ENCODE data around the gene SAMD5. TPM values are rescaled to one million over a fixed set of nuclear protein-coding genes. Genes with fewer than 3 reads are reported as not detected.

Gene SAMD5
- total and polyA plus RNA-seq, 9 donors: 1.8 to 5.8 (median 2.2) TPM

DNA sequence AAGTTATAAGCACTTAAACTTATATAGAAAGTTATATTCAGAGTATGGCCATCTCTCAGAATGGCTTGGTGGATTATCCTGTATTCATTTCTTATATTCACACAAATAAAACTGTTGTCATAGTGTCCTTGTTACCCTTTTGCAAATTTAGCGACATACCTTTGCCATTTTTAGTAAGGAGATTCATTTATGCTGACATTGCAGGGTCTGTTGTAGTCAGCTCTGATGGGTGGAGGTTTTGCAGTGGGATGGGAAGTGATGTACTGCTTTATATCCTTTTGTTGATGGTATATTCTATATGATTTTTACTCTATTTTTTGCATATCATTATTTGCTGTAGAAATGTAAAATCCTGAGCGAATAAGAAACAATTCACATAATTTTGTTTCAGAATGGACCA is 35.9 kb downstream of the SAMD5 start:
- no peak overlapping the region for H3K27ac ChIP-seq (ENCODE audit: low read length)
- no peak overlapping the region for H3K4me3 ChIP-seq (ENCODE audit: low read length)
- peaks cover 6% of the 10 kb centered on the region for H3K9me3 ChIP-seq (replicated peaks; ENCODE audit: control insufficient read depth, low read depth, low read length)
- no peak for DNase-seq
- H3K4me1 ChIP-seq (ENCODE audit: control insufficient read depth, insufficient read depth, low read length): no peaks in the 10 kb centered on the region
- no peaks in the 10 kb centered on the region for H3K36me3 ChIP-seq (ENCODE audit: control insufficient read depth, insufficient read depth, low read length)
- H3K27me3 ChIP-seq (ENCODE audit: control insufficient read depth, insufficient read depth, low read length): no peaks in the 10 kb centered on the region
- no CpG with 5 or more reads among the region's 2 CpGs for WGBS (ENCODE audit: insufficient coverage)

DNA sequence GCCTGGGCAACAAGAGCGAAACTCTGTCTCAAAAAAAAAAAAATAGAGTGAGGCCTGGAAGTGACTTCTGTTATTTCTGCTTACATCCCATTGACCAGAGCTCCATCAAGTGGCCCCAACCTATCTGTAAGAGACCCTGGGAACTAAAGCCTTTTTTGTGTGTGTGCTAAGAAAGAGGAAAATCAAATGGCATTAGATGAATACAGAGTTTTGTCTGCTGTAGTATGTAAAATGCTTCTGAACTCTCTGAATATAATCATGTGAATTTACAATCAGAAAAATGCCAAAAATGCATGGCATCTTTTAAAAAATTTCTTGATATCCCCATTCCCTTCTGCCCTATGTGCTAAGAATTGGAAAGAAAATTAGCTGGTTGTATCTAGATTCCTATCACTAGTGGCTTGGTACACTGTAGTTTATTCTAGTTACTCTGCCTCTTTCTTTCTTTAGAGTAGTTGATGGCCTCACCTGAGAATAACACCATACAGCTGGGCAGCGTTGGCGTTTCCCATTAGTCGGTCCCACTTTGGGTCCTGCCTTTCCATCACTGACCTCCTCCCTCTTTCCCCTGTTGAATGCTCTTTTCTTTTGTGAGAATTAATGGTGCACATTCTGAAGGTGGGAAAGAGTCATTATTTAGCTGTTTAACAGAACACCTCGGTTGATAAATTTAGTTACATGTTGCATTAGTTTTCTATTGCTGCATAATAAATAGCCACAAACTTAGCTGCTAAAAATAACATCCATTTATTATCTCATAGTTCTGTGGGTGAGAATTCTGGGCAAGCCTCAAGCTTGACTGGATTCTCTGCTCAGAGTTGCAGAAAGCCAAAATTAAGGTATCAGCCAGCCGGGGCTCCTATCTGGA is 38.2 kb downstream of the SAMD5 start:
- 80% methylated on average over 1 of the region's 6 CpGs for WGBS (ENCODE audit: insufficient coverage)
- H3K4me3 ChIP-seq (ENCODE audit: low read length): no peak overlapping the region

DNA sequence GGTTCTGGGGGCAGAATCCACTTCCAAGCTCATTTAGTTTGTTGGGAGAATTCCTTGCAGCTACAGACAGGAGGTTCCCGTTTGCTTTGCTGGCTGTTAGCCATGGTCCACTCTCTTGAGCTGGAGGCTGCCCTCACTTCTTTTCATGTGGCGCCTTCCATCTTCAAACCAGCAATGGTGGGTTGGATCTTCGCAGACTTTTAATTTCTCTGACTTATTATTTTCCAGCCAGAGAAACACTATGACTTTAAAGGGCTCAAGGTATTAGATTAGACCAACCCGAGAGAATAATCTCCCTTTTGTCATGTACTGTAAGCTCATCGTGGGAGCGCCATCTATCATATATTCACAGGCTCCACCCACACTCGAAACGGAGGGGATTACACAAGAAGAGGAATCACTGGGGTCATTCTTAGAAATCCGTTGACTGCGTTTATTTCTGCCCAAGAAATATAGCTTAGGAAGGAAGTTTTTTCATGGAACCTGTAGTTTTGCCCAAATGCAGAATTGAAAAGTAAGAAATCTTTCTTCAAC is 38.9 kb downstream of the SAMD5 start:
- Histone ChIP-seq H3K9me3 (replicated peaks; ENCODE audit: control insufficient read depth, low read depth, low read length) (no peaks in the 10 kb centered on the region), H3K4me1 (ENCODE audit: control insufficient read depth, insufficient read depth, low read length) (no peaks in the 10 kb centered on the region), H3K27ac (ENCODE audit: low read length) (no peak overlapping the region), H3K36me3 (ENCODE audit: control insufficient read depth, insufficient read depth, low read length) (no peaks in the 10 kb centered on the region), H3K27me3 (ENCODE audit: control insufficient read depth, insufficient read depth, low read length) (no peaks in the 10 kb centered on the region), H3K4me3 (ENCODE audit: low read length) (no peak overlapping the region)
- no peak for DNase-seq
- 63% methylated on average over 4 of the region's 10 CpGs for WGBS (ENCODE audit: insufficient coverage)

More for the DNA sequence above, 38.2 kb downstream of the SAMD5 start:
- H3K4me1 ChIP-seq (ENCODE audit: control insufficient read depth, insufficient read depth, low read length): no peaks in the 10 kb centered on the region
- H3K27me3 ChIP-seq (ENCODE audit: control insufficient read depth, insufficient read depth, low read length): no peaks in the 10 kb centered on the region
- no peak overlapping the region for H3K27ac ChIP-seq (ENCODE audit: low read length)
- no peaks in the 10 kb centered on the region for H3K36me3 ChIP-seq (ENCODE audit: control insufficient read depth, insufficient read depth, low read length)
- no peak for DNase-seq
- peaks cover 6% of the 10 kb centered on the region for H3K9me3 ChIP-seq (replicated peaks; ENCODE audit: control insufficient read depth, low read depth, low read length)

DNA sequence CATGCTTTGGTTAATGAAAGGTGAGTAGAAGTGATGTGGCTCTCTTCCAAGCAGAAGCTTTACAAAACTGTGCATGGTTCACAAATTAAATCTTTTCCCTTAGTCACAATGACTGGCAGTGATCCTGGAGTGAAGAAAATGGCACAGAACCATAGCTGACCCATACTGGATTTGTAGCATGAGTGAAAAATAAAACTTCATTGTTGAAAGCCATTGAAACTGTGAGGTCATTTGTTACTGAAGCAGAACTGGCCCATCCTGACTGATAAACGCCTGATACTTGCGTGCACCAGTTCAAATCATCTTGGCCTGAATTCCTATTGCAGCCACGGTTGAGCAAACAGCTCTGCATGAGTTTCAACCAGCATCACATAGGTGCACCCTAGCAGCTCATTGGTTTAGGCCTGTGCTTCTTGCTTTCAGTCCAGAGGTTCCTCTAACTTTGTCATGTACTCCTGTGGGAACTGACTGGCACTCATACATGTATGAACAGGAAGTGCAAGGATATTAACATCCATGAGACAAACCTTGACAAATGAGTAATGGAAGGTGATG is 40.5 kb downstream of the SAMD5 start:
- 97% methylated on average over 3 of the region's 3 CpGs for WGBS (ENCODE audit: insufficient coverage)
- no peak overlapping the region for H3K27ac ChIP-seq (ENCODE audit: low read length)
- DNase-seq: no peak
- H3K36me3 ChIP-seq (ENCODE audit: control insufficient read depth, insufficient read depth, low read length): no peaks in the 10 kb centered on the region
- H3K4me3 ChIP-seq (ENCODE audit: low read length): no peak overlapping the region
- H3K27me3 ChIP-seq (ENCODE audit: control insufficient read depth, insufficient read depth, low read length): no peaks in the 10 kb centered on the region
- H3K4me1 ChIP-seq (ENCODE audit: control insufficient read depth, insufficient read depth, low read length): no peaks in the 10 kb centered on the region
- H3K9me3 ChIP-seq (replicated peaks; ENCODE audit: control insufficient read depth, low read depth, low read length): no peaks in the 10 kb centered on the region

DNA sequence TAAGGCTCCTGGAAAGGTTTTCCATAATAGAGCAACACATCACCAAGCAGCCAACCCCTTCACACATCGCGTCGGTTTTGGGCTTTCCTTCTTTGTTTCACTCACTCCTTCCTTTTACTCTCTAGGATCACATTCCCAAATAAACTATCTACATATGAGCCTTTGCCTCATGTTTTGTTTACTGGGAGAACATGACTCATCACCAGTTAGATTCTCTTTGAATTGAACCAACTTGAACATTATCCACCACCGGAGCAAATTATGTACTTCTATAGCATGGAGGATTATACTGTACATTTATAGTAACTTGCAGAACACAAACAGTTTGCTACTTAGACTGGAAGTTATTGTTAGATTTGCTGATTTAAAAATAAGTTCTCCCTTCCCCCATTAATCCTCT is 41.0 kb downstream of the SAMD5 start:
- Histone ChIP-seq H3K4me3 (ENCODE audit: low read length) (no peak overlapping the region), H3K36me3 (ENCODE audit: control insufficient read depth, insufficient read depth, low read length) (no peaks in the 10 kb centered on the region), H3K27ac (ENCODE audit: low read length) (no peak overlapping the region), H3K27me3 (ENCODE audit: control insufficient read depth, insufficient read depth, low read length) (no peaks in the 10 kb centered on the region), H3K9me3 (replicated peaks; ENCODE audit: control insufficient read depth, low read depth, low read length) (no peaks in the 10 kb centered on the region), H3K4me1 (ENCODE audit: control insufficient read depth, insufficient read depth, low read length) (no peaks in the 10 kb centered on the region)
- WGBS (ENCODE audit: insufficient coverage): 100% methylated on average over 3 of the region's 4 CpGs
- no peak for DNase-seq

DNA sequence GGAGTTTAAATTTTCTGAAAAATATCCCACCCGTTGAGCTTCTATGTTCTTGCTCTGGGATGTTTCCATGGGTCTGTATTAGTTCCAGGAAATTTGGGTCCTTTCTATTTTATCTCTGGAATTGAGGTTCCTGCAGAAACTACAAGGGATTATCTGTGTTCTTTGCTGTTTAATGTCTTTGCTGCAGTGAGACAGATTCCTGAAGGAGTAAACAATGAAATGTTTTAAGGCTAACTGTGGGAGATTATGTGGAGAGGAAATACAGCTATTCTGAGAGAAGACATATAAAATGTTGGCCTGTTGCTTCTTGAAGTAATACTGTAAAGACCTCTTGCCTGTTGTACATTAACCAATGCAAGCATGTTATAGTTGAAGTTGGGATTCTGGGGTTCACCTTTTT is 43.5 kb downstream of the SAMD5 start:
- no peaks in the 10 kb centered on the region for H3K36me3 ChIP-seq (ENCODE audit: control insufficient read depth, insufficient read depth, low read length)
- H3K4me3 ChIP-seq (ENCODE audit: low read length): no peak overlapping the region
- no peak overlapping the region for H3K27ac ChIP-seq (ENCODE audit: low read length)
- H3K27me3 ChIP-seq (ENCODE audit: control insufficient read depth, insufficient read depth, low read length): no peaks in the 10 kb centered on the region
- no peaks in the 10 kb centered on the region for H3K4me1 ChIP-seq (ENCODE audit: control insufficient read depth, insufficient read depth, low read length)
- DNase-seq: no peak
- no CpG with 5 or more reads among the region's 1 CpG for WGBS (ENCODE audit: insufficient coverage)
- no peaks in the 10 kb centered on the region for H3K9me3 ChIP-seq (replicated peaks; ENCODE audit: control insufficient read depth, low read depth, low read length)

DNA sequence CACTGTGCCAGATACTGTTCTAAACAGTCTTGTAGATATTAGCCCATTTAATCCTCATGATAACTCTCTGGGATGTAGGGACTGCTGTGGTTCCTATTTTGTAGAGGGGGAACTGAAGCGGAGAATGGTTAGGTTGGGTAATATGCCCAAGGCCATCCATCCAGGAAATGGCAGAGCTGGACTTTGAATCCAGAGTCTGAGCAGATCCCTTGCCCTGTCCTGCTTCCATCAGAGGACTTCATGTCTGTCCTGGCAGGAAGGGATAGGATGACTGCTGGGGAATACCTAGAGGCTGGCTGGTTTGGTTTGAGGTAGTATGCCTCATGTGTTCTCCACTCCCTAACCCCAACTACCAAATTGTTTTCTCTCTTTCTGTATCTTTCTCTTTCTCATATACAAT is 44.6 kb downstream of the SAMD5 start:
- no peaks in the 10 kb centered on the region for H3K27me3 ChIP-seq (ENCODE audit: control insufficient read depth, insufficient read depth, low read length)
- H3K4me3 ChIP-seq (ENCODE audit: low read length): no peak overlapping the region
- WGBS (ENCODE audit: insufficient coverage): 100% methylated on average over 1 of the region's 1 CpG
- H3K27ac ChIP-seq (ENCODE audit: low read length): no peak overlapping the region
- DNase-seq: no peak
- H3K4me1 ChIP-seq (ENCODE audit: control insufficient read depth, insufficient read depth, low read length): no peaks in the 10 kb centered on the region
- H3K36me3 ChIP-seq (ENCODE audit: control insufficient read depth, insufficient read depth, low read length): no peaks in the 10 kb centered on the region
- H3K9me3 ChIP-seq (replicated peaks; ENCODE audit: control insufficient read depth, low read depth, low read length): peaks cover 2% of the 10 kb centered on the region

DNA sequence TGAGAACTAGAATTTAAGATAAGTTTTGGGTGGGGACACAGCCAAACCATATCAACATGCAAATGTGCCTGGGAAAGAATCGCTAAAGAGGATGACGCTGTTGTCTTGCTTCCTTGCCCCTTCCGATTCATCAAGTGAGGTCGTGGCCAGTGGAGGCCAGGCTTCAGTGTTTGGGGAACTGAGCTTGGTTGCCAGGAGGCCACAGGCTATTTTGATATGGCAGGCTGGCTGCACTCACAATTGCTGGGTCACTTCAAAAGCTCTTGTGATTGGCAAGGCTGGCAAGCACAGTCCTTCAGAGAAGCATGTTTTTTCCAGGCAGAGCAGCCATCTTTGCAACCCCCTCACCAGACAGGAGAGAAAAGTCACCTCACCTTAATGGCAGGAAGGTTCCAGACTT is 45.8 kb downstream of the SAMD5 start:
- 91% methylated on average over 4 of the region's 4 CpGs for WGBS (ENCODE audit: insufficient coverage)
- Histone ChIP-seq H3K4me1 (ENCODE audit: control insufficient read depth, insufficient read depth, low read length) (no peaks in the 10 kb centered on the region), H3K4me3 (ENCODE audit: low read length) (no peak overlapping the region)

DNA sequence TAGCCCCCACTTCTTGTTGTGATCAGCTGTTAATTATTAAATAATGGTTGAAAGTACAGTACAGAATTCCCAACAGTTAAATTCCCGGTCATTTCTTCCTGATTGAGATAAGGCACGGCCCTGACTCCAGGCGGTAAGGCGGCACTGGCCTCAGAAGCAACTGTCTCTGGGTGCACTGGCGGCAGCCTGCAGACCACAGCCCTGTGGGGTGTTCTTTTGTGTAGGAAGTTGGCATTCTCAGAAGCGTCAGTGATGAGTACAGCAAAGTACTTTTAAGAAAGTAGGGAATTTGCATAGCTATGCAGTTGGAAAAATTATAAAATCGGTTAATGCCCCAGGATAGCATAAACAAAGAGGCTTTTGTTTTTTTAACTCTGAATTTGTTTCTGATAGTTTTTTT is 50.5 kb downstream of the SAMD5 start:
- WGBS (ENCODE audit: insufficient coverage): 75% methylated on average over 5 of the region's 7 CpGs
- no peak for DNase-seq
- H3K36me3 ChIP-seq (ENCODE audit: control insufficient read depth, insufficient read depth, low read length): no peaks in the 10 kb centered on the region
- peaks cover 2% of the 10 kb centered on the region for H3K9me3 ChIP-seq (replicated peaks; ENCODE audit: control insufficient read depth, low read depth, low read length)
- H3K27ac ChIP-seq (ENCODE audit: low read length): no peak overlapping the region
- no peak overlapping the region for H3K4me3 ChIP-seq (ENCODE audit: low read length)
- H3K4me1 ChIP-seq (ENCODE audit: control insufficient read depth, insufficient read depth, low read length): no peaks in the 10 kb centered on the region
- H3K27me3 ChIP-seq (ENCODE audit: control insufficient read depth, insufficient read depth, low read length): no peaks in the 10 kb centered on the region

More for the DNA sequence above, 45.8 kb downstream of the SAMD5 start:
- Histone ChIP-seq H3K27me3 (ENCODE audit: control insufficient read depth, insufficient read depth, low read length) (no peaks in the 10 kb centered on the region), H3K27ac (ENCODE audit: low read length) (no peak overlapping the region), H3K9me3 (replicated peaks; ENCODE audit: control insufficient read depth, low read depth, low read length) (peaks cover 2% of the 10 kb centered on the region), H3K36me3 (ENCODE audit: control insufficient read depth, insufficient read depth, low read length) (no peaks in the 10 kb centered on the region)
- DNase-seq: no peak

DNA sequence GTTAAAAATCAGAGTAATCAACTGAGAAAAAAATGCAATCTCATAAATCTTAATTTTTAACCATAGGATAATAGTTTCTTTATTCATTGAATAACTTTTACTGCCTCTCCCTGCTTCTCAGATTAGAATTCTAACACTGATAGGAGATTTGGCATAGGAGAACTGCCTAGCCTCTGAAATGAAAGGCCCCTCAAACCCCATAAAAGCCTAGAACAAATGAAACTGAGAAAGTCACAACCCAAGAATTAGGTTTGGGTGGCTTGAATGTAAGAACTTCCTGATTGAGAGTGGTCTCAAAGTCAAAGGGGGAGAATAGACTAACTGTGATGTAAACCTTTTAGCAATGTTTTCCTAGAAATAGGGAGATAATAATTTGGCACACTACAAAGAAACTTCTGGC is 52.2 kb downstream of the SAMD5 start:
- no peak for DNase-seq
- Histone ChIP-seq H3K36me3 (ENCODE audit: control insufficient read depth, insufficient read depth, low read length) (no peaks in the 10 kb centered on the region), H3K4me1 (ENCODE audit: control insufficient read depth, insufficient read depth, low read length) (no peaks in the 10 kb centered on the region), H3K4me3 (ENCODE audit: low read length) (no peak overlapping the region), H3K9me3 (replicated peaks; ENCODE audit: control insufficient read depth, low read depth, low read length) (peaks cover 2% of the 10 kb centered on the region), H3K27me3 (ENCODE audit: control insufficient read depth, insufficient read depth, low read length) (no peaks in the 10 kb centered on the region), H3K27ac (ENCODE audit: low read length) (no peak overlapping the region)

All from muscle of leg (tissue), 11 donors.